GM12878 (cell line): ENCODE data around the gene DAO. TPM values are rescaled to one million over a fixed set of nuclear protein-coding genes. Genes with fewer than 3 reads are reported as not detected.

ENCODE experiments used
- ATAC-seq: fragments of 200-7000 bp; cut with Tn5 transposase; 3 replicates; pipeline ENCODE4 v1.9.1; 2020; ENCODE audit warnings: mild to moderate bottlenecking, moderate library complexity
- BruUV-seq: library from RNA; stranded (reverse); fragments of 400-500 nt; replicated peaks from 2 replicates; lab custom pipeline; 2021; lab: Mats Ljungman, UMichigan
- CTCF ChIA-PET: fragments of 300-600 bp; sonication (Branson Sonifier 250); formaldehyde crosslinking; extraction: SDS; loops from one replicate; lab custom pipeline; 2021; ENCODE audit warnings: inconsistent platforms; lab: Yijun Ruan, JAX
- POLR2A ChIA-PET: fragments of 350-600 bp; formaldehyde crosslinking; extraction: SDS; loops from one replicate; lab custom pipeline; 2021; ENCODE audit warnings: inconsistent platforms; lab: Charles Lee
- RAD21 ChIA-PET: fragments of 300-600 bp; sonication (Branson Sonifier 250); formaldehyde crosslinking; loops from one replicate; lab custom pipeline; 2023; ENCODE audit warnings: antibody characterized with exemption; ENCODE audit not compliant: unreplicated experiment; lab: Charles Lee
- SMC1A ChIA-PET: fragments of 300-600 bp; sonication (Branson Sonifier 250); formaldehyde crosslinking; loops from one replicate; lab custom pipeline; 2023; ENCODE audit not compliant: unreplicated experiment, uncharacterized antibody; lab: Charles Lee
- DNase-seq: peaks from one replicate; pipeline ENCODE4 v3.0.0-alpha.2; 2011; ENCODE audit warnings: low read depth, low spot score
- FAIRE-seq: peaks from 3 replicates; lab custom pipeline; 2011; peaks lifted over from hg19 to GRCh38; lab: Jason Lieb, UNC
- H2AFZ ChIP-seq: 2 replicates; pipeline ENCODE4 v1.6.0; 2011; ENCODE audit warnings: low read depth, low read length, control low read depth; ENCODE audit not compliant: control insufficient read depth
- H3K27ac ChIP-seq: 2 replicates; pipeline ENCODE4 v1.5.1; 2011; ENCODE audit warnings: control low read depth; ENCODE audit not compliant: control insufficient read depth, insufficient read depth
- H3K27me3 ChIP-seq, 2 experiments: replicated peaks in 1 of 2; 2 replicates each; pipeline versions ENCODE4 v1.6.0 to v1.6.1; 2011; ENCODE audit warnings: low read length in 1 of 2; ENCODE audit not compliant: control insufficient read depth in 2 of 2, insufficient read depth in 2 of 2
- H3K36me3 ChIP-seq, 2 experiments: 2 replicates each; pipeline ENCODE4 v1.5.1; 2011; ENCODE audit warnings: low read length in 1 of 2; ENCODE audit not compliant: control insufficient read depth in 2 of 2, insufficient read depth in 2 of 2
- H3K4me1 ChIP-seq: 2 replicates; pipeline ENCODE4 v1.6.1; 2011; ENCODE audit warnings: mild to moderate bottlenecking, low read length, moderate library complexity, mixed read lengths; ENCODE audit not compliant: control insufficient read depth, insufficient read depth
- H3K4me2 ChIP-seq: 2 replicates; pipeline ENCODE4 v1.6.0; 2011; ENCODE audit warnings: control low read depth; ENCODE audit not compliant: control insufficient read depth, insufficient read depth
- H3K4me3 ChIP-seq: fragments of 200-600 bp; sonication (generic); 2 replicates; pipeline ENCODE4 v1.5.1; 2016
- H3K79me2 ChIP-seq: 2 replicates; pipeline ENCODE4 v1.6.0; 2011; ENCODE audit warnings: low read length; ENCODE audit not compliant: control insufficient read depth, insufficient read depth
- H3K9ac ChIP-seq: 2 replicates; pipeline ENCODE4 v1.8.0; 2011; ENCODE audit warnings: low read length, control low read depth, mixed read lengths; ENCODE audit not compliant: control insufficient read depth, insufficient read depth
- H3K9me3 ChIP-seq: replicated peaks from 3 replicates; pipeline ENCODE4 v1.5.1; 2011; ENCODE audit warnings: mild to moderate bottlenecking, low read length; ENCODE audit not compliant: control insufficient read depth, insufficient read depth
- H4K20me1 ChIP-seq: 2 replicates; pipeline ENCODE4 v1.6.0; 2011; ENCODE audit not compliant: control insufficient read depth, insufficient read depth
- BHLHE40 ChIP-seq, 2 experiments: fragments of 450-650 bp in 1 of 2; IDR thresholded peaks; 2 replicates each; pipeline ENCODE4 v1.6.1; 2011 to 2017; ENCODE audit warnings: low read depth in 2 of 2, borderline replicate concordance in 1 of 2, improper control_type of control experiment in 1 of 2, low read length in 1 of 2, mild to moderate bottlenecking in 1 of 2
- CBX5 ChIP-seq: sonication (generic); IDR thresholded peaks from 2 replicates; pipeline ENCODE4 v1.6.1; 2016; ENCODE audit warnings: low read depth, moderate library complexity, mild to moderate bottlenecking, inconsistent platforms
- ETV6 ChIP-seq, 2 experiments: fragments of 450-650 bp in 1 of 2; IDR thresholded peaks in 1 of 2; conservative IDR thresholded peaks in 1 of 2; 2 replicates each; pipeline ENCODE4 v1.6.1; 2014; ENCODE audit warnings: antibody characterized with exemption in 1 of 2, borderline replicate concordance in 1 of 2, low read depth in 1 of 2, mild to moderate bottlenecking in 1 of 2, moderate library complexity in 1 of 2
- GATAD2B ChIP-seq: fragments of 450-650 bp; conservative IDR thresholded peaks from 2 replicates; pipeline ENCODE4 v1.6.1; 2017; ENCODE audit warnings: low read depth, mild to moderate bottlenecking, moderate library complexity
- HSF1 ChIP-seq: fragments of 150-350 bp; IDR thresholded peaks from 2 replicates; pipeline ENCODE4 v1.6.1; 2014; ENCODE audit warnings: mild to moderate bottlenecking, low read depth, low read length
- IKZF2 ChIP-seq, 2 experiments: fragments of 450-650 bp; IDR thresholded peaks; 2 replicates each; pipeline ENCODE4 v1.6.1; 2017; ENCODE audit warnings: mild to moderate bottlenecking in 2 of 2, moderate library complexity in 2 of 2
- MYC ChIP-seq: IDR thresholded peaks from 2 replicates; pipeline ENCODE4 v1.6.1; 2011; ENCODE audit warnings: mild to moderate bottlenecking, low read length, moderate library complexity, inconsistent platforms; ENCODE audit not compliant: insufficient read depth, insufficient replicate concordance, insufficient read length, severe bottlenecking
- RFX5 ChIP-seq: IDR thresholded peaks from 2 replicates; pipeline ENCODE4 v1.6.1; 2011; ENCODE audit warnings: low read depth, low read length, improper control_type of control experiment
- SP1 ChIP-seq: IDR thresholded peaks from one replicate; pipeline ENCODE4 v1.6.1; 2011; ENCODE audit warnings: low read depth, low read length
- STAT1 ChIP-seq: fragments of 450-650 bp; conservative IDR thresholded peaks from 2 replicates; pipeline ENCODE4 v1.6.1; 2014; ENCODE audit warnings: antibody characterized with exemption, mild to moderate bottlenecking
- SUPT20H ChIP-seq: IDR thresholded peaks from 2 replicates; pipeline ENCODE4 v1.6.1; 2011; ENCODE audit warnings: low read depth, mild to moderate bottlenecking, low read length, moderate library complexity, borderline replicate concordance; ENCODE audit not compliant: control insufficient read depth
- TCF12 ChIP-seq: IDR thresholded peaks from 2 replicates; pipeline ENCODE4 v1.6.1; 2011; ENCODE audit warnings: low read depth, mild to moderate bottlenecking, low read length
- TCF3 ChIP-seq: IDR thresholded peaks from 2 replicates; pipeline ENCODE4 v1.6.1; 2012; ENCODE audit warnings: low read depth, mild to moderate bottlenecking, low read length, borderline replicate concordance; ENCODE audit not compliant: insufficient read depth
- ZBTB33 ChIP-seq: fragments of 450-650 bp; IDR thresholded peaks from 2 replicates; pipeline ENCODE4 v1.6.1; 2017; ENCODE audit warnings: mild to moderate bottlenecking
- ZNF24 ChIP-seq: fragments of 450-650 bp; IDR thresholded peaks from 2 replicates; pipeline ENCODE4 v1.6.1; 2017; ENCODE audit warnings: antibody characterized with exemption, mild to moderate bottlenecking
- WGBS: methylation state at CpG from one replicate; pipeline ENCODE4 v1.1.6; 2016; ENCODE audit warnings: low lambda C conversion rate; ENCODE audit not compliant: insufficient replicate concordance, insufficient coverage; ENCODE audit errors: missing lambda C conversion rate; 5-methylcytosine and 5-hydroxymethylcytosine counted together
- in situ Hi-C: fragments of 300-500 bp; cut with MboI; formaldehyde crosslinking; loops from 9 replicates; pipeline ENCODE4 v1.14.3; 2018; ENCODE audit warnings: mixed read lengths
- intact Hi-C: fragments of 100-400 bp; cut with micrococcal nuclease; formaldehyde crosslinking; loops from one replicate; pipeline ENCODE4 v1.14.2; 2022; ENCODE audit not compliant: unreplicated experiment
- polyA plus RNA-seq, 11 experiments: library from polyadenylated mRNA; depleted of rRNA in 4 of 11; unstranded in 6 of 11; stranded (reverse) in 5 of 11; fragments of >200 nt; fragmentation: Nextera tagmentation in 4 of 11; fragmentation: Illumina TruSeq in 1 of 11; extraction: Ambion mirVana in 4 of 11; extraction: Trizol in 1 of 11; gene quantifications; 1 replicate in 1 of 11; 2 replicates in 10 of 11; pipeline versions ENCODE4 v1.2.1 to v1.2.3, GENCODE V29; 2011 to 2016; ENCODE audit warnings: inconsistent platforms in 2 of 11, missing spikeins in 2 of 11, low read depth in 1 of 11
- total RNA-seq, 4 experiments: library from RNA; depleted of rRNA in 3 of 4; stranded (reverse); fragments of >200 nt in 3 of 4; fragmentation: Illumina TruSeq in 1 of 4; extraction: Trizol in 1 of 4; gene quantifications; 2 replicates each; pipeline versions ENCODE4 v1.2.1 to v1.2.3, GENCODE V29; 2013 to 2021
- TF ChIP-seq, protein P1 (sequence below): fragments of 450-650 bp; IDR thresholded peaks from 2 replicates; pipeline ENCODE4 v1.6.1; 2017; ENCODE audit warnings: borderline replicate concordance
- TF ChIP-seq, protein P2 (sequence below): fragments of 450-650 bp; IDR thresholded peaks from 2 replicates; pipeline ENCODE4 v1.6.1; 2017; ENCODE audit warnings: antibody characterized with exemption, mild to moderate bottlenecking, moderate library complexity

DAO gene
- total and polyA plus RNA-seq, 10 of the 15 experiments (the other 5 are each of a cell fraction or from before 2014, with no cell fraction given): 0.15 TPM; not detected in 9

- SMC1A ChIA-PET: interaction anchor here (0.6 kb wide), 1 partner anchor 156 kb away, joined by 3 read pairs; no protein-coding TSS in a partner anchor
- DNase-seq: no peak
- in situ Hi-C loops: no loop called here
- Histone ChIP-seq H3K27ac (no peak overlapping the region), H2AFZ (no peak overlapping the region), H3K36me3 (no peaks in the 10 kb centered on the region), H3K9ac (no peak overlapping the region)
- intact Hi-C loops: no loop called here
- POLR2A ChIA-PET: no interaction called here
- TF ChIP-seq, protein P1, sequence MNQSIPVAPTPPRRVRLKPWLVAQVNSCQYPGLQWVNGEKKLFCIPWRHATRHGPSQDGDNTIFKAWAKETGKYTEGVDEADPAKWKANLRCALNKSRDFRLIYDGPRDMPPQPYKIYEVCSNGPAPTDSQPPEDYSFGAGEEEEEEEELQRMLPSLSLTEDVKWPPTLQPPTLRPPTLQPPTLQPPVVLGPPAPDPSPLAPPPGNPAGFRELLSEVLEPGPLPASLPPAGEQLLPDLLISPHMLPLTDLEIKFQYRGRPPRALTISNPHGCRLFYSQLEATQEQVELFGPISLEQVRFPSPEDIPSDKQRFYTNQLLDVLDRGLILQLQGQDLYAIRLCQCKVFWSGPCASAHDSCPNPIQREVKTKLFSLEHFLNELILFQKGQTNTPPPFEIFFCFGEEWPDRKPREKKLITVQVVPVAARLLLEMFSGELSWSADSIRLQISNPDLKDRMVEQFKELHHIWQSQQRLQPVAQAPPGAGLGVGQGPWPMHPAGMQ: no peak
- TF ChIP-seq ZBTB33 (no peak), CBX5 (no peak), HSF1 (no peak), ZNF24 (no peak), TCF12 (no peak), SUPT20H (no peak), GATAD2B (no peak), ETV6 (conservative IDR thresholded peaks at IDR 0.05 in 1 of 2, IDR thresholded peaks at IDR 0.05 in 1 of 2; ENCODE audit: borderline replicate concordance in 1 of 2, low read depth in 1 of 2) (no peak), STAT1 (no peak), TCF3 (no peak), MYC (no peak), SP1 (no peak), RFX5 (no peak), IKZF2 (IDR thresholded peaks at IDR 0.05) (no peak), BHLHE40 (IDR thresholded peaks at IDR 0.05; ENCODE audit: borderline replicate concordance in 1 of 2, low read depth in 2 of 2, low read length in 1 of 2) (no peak)
- TF ChIP-seq, protein P2, sequence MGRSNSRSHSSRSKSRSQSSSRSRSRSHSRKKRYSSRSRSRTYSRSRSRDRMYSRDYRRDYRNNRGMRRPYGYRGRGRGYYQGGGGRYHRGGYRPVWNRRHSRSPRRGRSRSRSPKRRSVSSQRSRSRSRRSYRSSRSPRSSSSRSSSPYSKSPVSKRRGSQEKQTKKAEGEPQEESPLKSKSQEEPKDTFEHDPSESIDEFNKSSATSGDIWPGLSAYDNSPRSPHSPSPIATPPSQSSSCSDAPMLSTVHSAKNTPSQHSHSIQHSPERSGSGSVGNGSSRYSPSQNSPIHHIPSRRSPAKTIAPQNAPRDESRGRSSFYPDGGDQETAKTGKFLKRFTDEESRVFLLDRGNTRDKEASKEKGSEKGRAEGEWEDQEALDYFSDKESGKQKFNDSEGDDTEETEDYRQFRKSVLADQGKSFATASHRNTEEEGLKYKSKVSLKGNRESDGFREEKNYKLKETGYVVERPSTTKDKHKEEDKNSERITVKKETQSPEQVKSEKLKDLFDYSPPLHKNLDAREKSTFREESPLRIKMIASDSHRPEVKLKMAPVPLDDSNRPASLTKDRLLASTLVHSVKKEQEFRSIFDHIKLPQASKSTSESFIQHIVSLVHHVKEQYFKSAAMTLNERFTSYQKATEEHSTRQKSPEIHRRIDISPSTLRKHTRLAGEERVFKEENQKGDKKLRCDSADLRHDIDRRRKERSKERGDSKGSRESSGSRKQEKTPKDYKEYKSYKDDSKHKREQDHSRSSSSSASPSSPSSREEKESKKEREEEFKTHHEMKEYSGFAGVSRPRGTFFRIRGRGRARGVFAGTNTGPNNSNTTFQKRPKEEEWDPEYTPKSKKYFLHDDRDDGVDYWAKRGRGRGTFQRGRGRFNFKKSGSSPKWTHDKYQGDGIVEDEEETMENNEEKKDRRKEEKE: no peak
- TF ChIP-seq, all 136 proteins: peak for 0
- H3K27me3 ChIP-seq: no peaks in the 10 kb centered on the region
- no peak overlapping the region for H3K4me2 ChIP-seq
- WGBS: 67% methylated on average over 3 of the region's 3 CpGs
- no TSS peak for BruUV-seq
- H3K4me1 ChIP-seq: no peaks in the 10 kb centered on the region
- no peak overlapping the region for H3K4me3 ChIP-seq
- peaks cover 5% of the 10 kb centered on the region; the same call in 2 of the 3 replicates for H3K9me3 ChIP-seq
- H3K79me2 ChIP-seq: no peaks in the 10 kb centered on the region
- no peaks in the 10 kb centered on the region for H4K20me1 ChIP-seq
- FAIRE-seq: no peak
- RAD21 ChIA-PET: no interaction called here
- no peak for ATAC-seq
- CTCF ChIA-PET: no interaction called here
Measured at GRCh38 chr12:108922918-108923317, 43.0 kb downstream of the DAO start.
